ENCODE measurements around the gene TNFRSF6B. TPM values are rescaled to one million over a fixed set of nuclear protein-coding genes. Genes with fewer than 3 reads are reported as not detected.
A peak's percentile ranks its signal among the peaks of the same experiment; 100 is the strongest.

The TNFRSF6B gene
- total RNA-seq, 1 experiment from 2014 or later: 1.9 TPM

- H3K27ac ChIP-seq: no peak overlapping the region
- H3K4me1 ChIP-seq (replicated peaks): peaks cover 30% of the 10 kb centered on the region
- peaks cover 74% of the 10 kb centered on the region for H3K36me3 ChIP-seq
- no peak overlapping the region for H3K4me3 ChIP-seq
- no peaks in the 10 kb centered on the region for H3K27me3 ChIP-seq (replicated peaks)
- H3K9me3 ChIP-seq (replicated peaks): no peaks in the 10 kb centered on the region
- DNase-seq (ENCODE audit: low read depth in 1 of 2, low spot score in 2 of 2): no peak
These were observed 5.0 kb downstream of the TNFRSF6B start for GRCh38 chr20:63701329-63702035.

GRCh38 chr20:63702036-63702665, 5.7 kb downstream of the TNFRSF6B start:
- Histone ChIP-seq H3K27me3 (replicated peaks) (no peaks in the 10 kb centered on the region), H3K36me3 (peaks cover 74% of the 10 kb centered on the region), H3K9me3 (replicated peaks) (no peaks in the 10 kb centered on the region), H3K27ac (no peak overlapping the region), H3K4me1 (replicated peaks) (peaks cover 35% of the 10 kb centered on the region), H3K4me3 (no peak overlapping the region)
- no peak for DNase-seq (ENCODE audit: low read depth in 1 of 2, low spot score in 2 of 2)

- peaks cover 74% of the 10 kb centered on the region for H3K36me3 ChIP-seq
- no peak overlapping the region for H3K27ac ChIP-seq
- H3K27me3 ChIP-seq (replicated peaks): no peaks in the 10 kb centered on the region
- H3K4me1 ChIP-seq (replicated peaks): peaks cover 36% of the 10 kb centered on the region
- no peak overlapping the region for H3K4me3 ChIP-seq
- peaks cover 7% of the 10 kb centered on the region for H3K9me3 ChIP-seq (replicated peaks)
- no peak for DNase-seq (ENCODE audit: low read depth in 1 of 2, low spot score in 2 of 2)
These were observed 6.5 kb downstream of the TNFRSF6B start for GRCh38 chr20:63702751-63703470.

- peaks cover 8% of the 10 kb centered on the region for H3K9me3 ChIP-seq (replicated peaks)
- peaks cover 74% of the 10 kb centered on the region for H3K36me3 ChIP-seq
- no peaks in the 10 kb centered on the region for H3K27me3 ChIP-seq (replicated peaks)
- no peak for DNase-seq (ENCODE audit: low read depth in 1 of 2, low spot score in 2 of 2)
- peaks cover 33% of the 10 kb centered on the region for H3K4me1 ChIP-seq (replicated peaks)
- H3K4me3 ChIP-seq: no peak overlapping the region
- H3K27ac ChIP-seq: no peak overlapping the region
These were observed 7.1 kb downstream of the TNFRSF6B start for GRCh38 chr20:63703471-63703975.

GRCh38 chr20:63703976-63704748, 7.7 kb downstream of the TNFRSF6B start:
- H3K9me3 ChIP-seq (replicated peaks): peaks cover 8% of the 10 kb centered on the region
- H3K4me1 ChIP-seq (replicated peaks): peaks cover 33% of the 10 kb centered on the region
- no peaks in the 10 kb centered on the region for H3K27me3 ChIP-seq (replicated peaks)
- no peak for DNase-seq (ENCODE audit: low read depth in 1 of 2, low spot score in 2 of 2)
- H3K36me3 ChIP-seq: peaks cover 78% of the 10 kb centered on the region
- no peak overlapping the region for H3K27ac ChIP-seq
- H3K4me3 ChIP-seq: no peak overlapping the region

- peaks cover 78% of the 10 kb centered on the region for H3K36me3 ChIP-seq
These were observed 8.3 kb downstream of the TNFRSF6B start for GRCh38 chr20:63704749-63705117.

GRCh38 chr20:63705232-63706026, 9.0 kb downstream of the TNFRSF6B start:
- Histone ChIP-seq H3K27me3 (replicated peaks) (no peaks in the 10 kb centered on the region), H3K27ac (no peak overlapping the region), H3K4me3 (no peak overlapping the region), H3K4me1 (replicated peaks) (peaks cover 24% of the 10 kb centered on the region), H3K36me3 (peaks cover 76% of the 10 kb centered on the region), H3K9me3 (replicated peaks) (peaks cover 8% of the 10 kb centered on the region)
- DNase-seq (ENCODE audit: low read depth in 1 of 2, low spot score in 2 of 2): no peak

More at GRCh38 chr20:63704749-63705117, 8.3 kb downstream of the TNFRSF6B start:
- Histone ChIP-seq H3K4me1 (replicated peaks) (peaks cover 28% of the 10 kb centered on the region), H3K4me3 (no peak overlapping the region), H3K27me3 (replicated peaks) (no peaks in the 10 kb centered on the region), H3K27ac (no peak overlapping the region), H3K9me3 (replicated peaks) (peaks cover 8% of the 10 kb centered on the region)
- no peak for DNase-seq (ENCODE audit: low read depth in 1 of 2, low spot score in 2 of 2)

- no peak overlapping the region for H3K27ac ChIP-seq
- peak overlapping the region; percentile 89 for H3K4me3 ChIP-seq
- peaks cover 81% of the 10 kb centered on the region for H3K36me3 ChIP-seq
- no peaks in the 10 kb centered on the region for H3K27me3 ChIP-seq (replicated peaks)
- H3K4me1 ChIP-seq (replicated peaks): peaks cover 24% of the 10 kb centered on the region
- no peak for DNase-seq (ENCODE audit: low read depth in 1 of 2, low spot score in 2 of 2)
- H3K9me3 ChIP-seq (replicated peaks): peaks cover 8% of the 10 kb centered on the region
These were observed 9.7 kb downstream of the TNFRSF6B start for GRCh38 chr20:63706027-63706695.

GRCh38 chr20:63706852-63707557, 10.6 kb downstream of the TNFRSF6B start:
- H3K36me3 ChIP-seq: peaks cover 89% of the 10 kb centered on the region
- peaks cover 8% of the 10 kb centered on the region for H3K9me3 ChIP-seq (replicated peaks)
- no peaks in the 10 kb centered on the region for H3K27me3 ChIP-seq (replicated peaks)
- H3K27ac ChIP-seq: peak overlapping the region; percentile 74
- H3K4me1 ChIP-seq (replicated peaks): peaks cover 24% of the 10 kb centered on the region
- H3K4me3 ChIP-seq: peak overlapping the region; percentile 89
- peak in 1 of 2 experiments; percentile 61 for DNase-seq (ENCODE audit: low read depth in 1 of 2, low spot score in 2 of 2)

GRCh38 chr20:63707558-63708300, 11.3 kb downstream of the TNFRSF6B start, which contains the start of the genes ARFRP1 and ZGPAT:
ARFRP1 (minus strand) TSS chr20:63707976; CDS start chr20:63707091, 885 bp downstream.
ZGPAT (plus strand) TSS chr20:63708039; CDS start chr20:63708581, 542 bp downstream.
- Histone ChIP-seq H3K4me3 (peak within 1 kb of the TSS; percentile 89), H3K27ac (peak within 1 kb of the TSS; percentile 74), H3K4me1 (replicated peaks) (peaks cover 24% of the 10 kb centered on the region), H3K36me3 (peaks cover 92% of the 10 kb centered on the region), H3K9me3 (replicated peaks) (peaks cover 8% of the 10 kb centered on the region), H3K27me3 (replicated peaks) (no peaks in the 10 kb centered on the region)
- peak; percentile 78 to 79 for DNase-seq (ENCODE audit: low read depth in 1 of 2, low spot score in 2 of 2)
